IPS-20b (cell line): ENCODE data around the gene HAPLN3.

Experiments used
- H3K27ac ChIP-seq: one replicate; pipeline ENCODE4 v1.5.1; 2013; ENCODE audit warnings: low read length
- H3K27me3 ChIP-seq: 2 replicates; pipeline ENCODE4 v1.6.1; 2013; ENCODE audit warnings: mild to moderate bottlenecking, low read length, inconsistent platforms; ENCODE audit not compliant: insufficient read depth
- H3K36me3 ChIP-seq: 2 replicates; pipeline ENCODE4 v1.6.1; 2013; ENCODE audit warnings: low read depth, mild to moderate bottlenecking, inconsistent platforms, low read length, moderate library complexity; ENCODE audit not compliant: insufficient read depth
- H3K4me1 ChIP-seq: 2 replicates; pipeline ENCODE4 v1.6.1; 2013; ENCODE audit warnings: mild to moderate bottlenecking, control low read depth, inconsistent platforms, low read length, moderate library complexity; ENCODE audit not compliant: insufficient read depth
- H3K4me3 ChIP-seq: 2 replicates; pipeline ENCODE4 v1.5.1; 2013; ENCODE audit warnings: mild to moderate bottlenecking, low read length, inconsistent platforms
- H3K9ac ChIP-seq: 2 replicates; pipeline ENCODE4 v1.6.1; 2013; ENCODE audit warnings: low read depth, mild to moderate bottlenecking, inconsistent platforms, low read length, moderate library complexity
- H3K9me3 ChIP-seq: 2 replicates; pipeline ENCODE4 v1.6.1; 2013; ENCODE audit warnings: mild to moderate bottlenecking, low read depth, low read length, inconsistent platforms; ENCODE audit not compliant: insufficient read depth

HAPLN3 gene

DNA sequence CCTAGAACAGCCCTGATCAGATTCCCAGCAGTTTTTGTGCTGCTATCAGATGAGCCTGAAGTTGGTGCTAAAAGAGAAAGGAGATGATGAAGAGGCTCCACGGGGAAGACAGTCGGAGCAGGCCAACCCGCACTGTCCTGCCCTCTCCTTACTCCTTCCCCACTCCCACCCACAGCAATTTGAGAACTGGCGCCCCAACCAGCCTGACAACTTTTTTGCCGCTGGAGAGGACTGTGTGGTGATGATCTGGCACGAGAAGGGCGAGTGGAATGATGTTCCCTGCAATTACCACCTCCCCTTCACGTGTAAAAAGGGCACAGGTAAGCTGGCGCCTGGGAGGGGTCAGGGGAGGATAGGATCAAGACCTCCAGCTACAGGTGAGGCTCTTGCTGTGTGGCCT, 22.6 kb downstream of the HAPLN3 start:
- Histone ChIP-seq H3K9ac (no peak overlapping the region), H3K36me3 (no peaks in the 10 kb centered on the region; the same call in 1 of the 2 replicates), H3K9me3 (no peaks in the 10 kb centered on the region), H3K27me3 (no peaks in the 10 kb centered on the region; the same call in 1 of the 2 replicates), H3K4me1 (no peaks in the 10 kb centered on the region; the same call in 1 of the 2 replicates), H3K4me3 (no peak overlapping the region), H3K27ac (no peak overlapping the region)

DNA sequence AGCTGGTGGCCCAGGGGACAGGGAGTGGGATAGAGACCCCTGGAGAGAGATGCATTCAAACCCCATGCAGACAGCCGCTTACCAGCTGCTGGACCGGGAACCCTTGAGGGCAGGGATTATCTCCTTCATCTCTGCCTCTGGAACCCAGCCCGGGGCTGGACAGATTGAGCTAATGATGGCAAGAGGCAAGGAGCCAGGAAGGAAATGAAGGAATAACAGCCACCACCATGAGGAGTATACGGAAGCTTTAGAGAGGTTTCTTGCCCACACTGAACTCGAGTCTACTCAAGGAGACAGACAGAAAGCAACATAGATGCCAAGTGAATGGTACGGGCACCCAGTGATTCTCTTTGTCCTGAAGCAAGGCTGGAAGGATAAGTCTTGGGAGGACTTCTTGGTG, 23.2 kb downstream of the HAPLN3 start:
- Histone ChIP-seq H3K4me3 (no peak overlapping the region), H3K9ac (no peak overlapping the region), H3K36me3 (no peaks in the 10 kb centered on the region; the same call in 1 of the 2 replicates), H3K9me3 (no peaks in the 10 kb centered on the region), H3K4me1 (no peaks in the 10 kb centered on the region; the same call in 1 of the 2 replicates), H3K27ac (no peak overlapping the region), H3K27me3 (no peaks in the 10 kb centered on the region; the same call in 1 of the 2 replicates)

DNA sequence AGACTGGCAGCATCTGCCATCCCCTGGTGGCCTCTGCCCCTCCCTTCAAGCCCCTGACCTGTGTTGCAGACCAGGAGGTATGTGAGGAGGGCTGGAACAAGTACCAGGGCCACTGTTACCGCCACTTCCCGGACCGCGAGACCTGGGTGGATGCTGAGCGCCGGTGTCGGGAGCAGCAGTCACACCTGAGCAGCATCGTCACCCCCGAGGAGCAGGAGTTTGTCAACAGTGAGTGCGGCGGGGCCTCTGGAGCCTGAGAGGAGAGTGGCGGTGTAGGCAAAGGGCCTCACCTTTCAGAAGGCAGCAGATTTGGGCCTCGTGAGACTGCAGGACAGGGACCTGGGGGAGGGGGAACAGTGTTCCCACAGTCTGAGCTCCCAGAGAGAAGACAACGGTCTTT, 24.0 kb downstream of the HAPLN3 start:
- no peak overlapping the region for H3K4me3 ChIP-seq
- H3K4me1 ChIP-seq = no peaks in the 10 kb centered on the region; the same call in 1 of the 2 replicates
- no peaks in the 10 kb centered on the region; the same call in 1 of the 2 replicates for H3K36me3 ChIP-seq
- H3K9me3 ChIP-seq = no peaks in the 10 kb centered on the region
- H3K9ac ChIP-seq = no peak overlapping the region
- no peaks in the 10 kb centered on the region; the same call in 1 of the 2 replicates for H3K27me3 ChIP-seq
- H3K27ac ChIP-seq = no peak overlapping the region

GRCh38 chr15:88866295-88866881, 29.0 kb downstream of the HAPLN3 start:
- no peaks in the 10 kb centered on the region for H3K9me3 ChIP-seq
- H3K9ac ChIP-seq = no peak overlapping the region
- no peak overlapping the region for H3K27ac ChIP-seq
- H3K4me1 ChIP-seq = no peaks in the 10 kb centered on the region
- no peaks in the 10 kb centered on the region; the same call in 1 of the 2 replicates for H3K27me3 ChIP-seq
- H3K4me3 ChIP-seq = no peak overlapping the region
- H3K36me3 ChIP-seq = no peaks in the 10 kb centered on the region

- Histone ChIP-seq H3K36me3 (no peaks in the 10 kb centered on the region), H3K9me3 (no peaks in the 10 kb centered on the region), H3K9ac (no peak overlapping the region), H3K4me1 (no peaks in the 10 kb centered on the region), H3K27me3 (no peaks in the 10 kb centered on the region; the same call in 1 of the 2 replicates), H3K4me3 (no peak overlapping the region), H3K27ac (no peak overlapping the region)
Observed at GRCh38 chr15:88865498-88866099, 29.7 kb downstream of the HAPLN3 start.

- Histone ChIP-seq H3K9ac (no peak overlapping the region), H3K27me3 (no peaks in the 10 kb centered on the region; the same call in 1 of the 2 replicates), H3K4me3 (no peak overlapping the region), H3K27ac (no peak overlapping the region), H3K9me3 (no peaks in the 10 kb centered on the region), H3K4me1 (no peaks in the 10 kb centered on the region), H3K36me3 (no peaks in the 10 kb centered on the region)
Observed at GRCh38 chr15:88864861-88865497, 30.4 kb downstream of the HAPLN3 start.

DNA sequence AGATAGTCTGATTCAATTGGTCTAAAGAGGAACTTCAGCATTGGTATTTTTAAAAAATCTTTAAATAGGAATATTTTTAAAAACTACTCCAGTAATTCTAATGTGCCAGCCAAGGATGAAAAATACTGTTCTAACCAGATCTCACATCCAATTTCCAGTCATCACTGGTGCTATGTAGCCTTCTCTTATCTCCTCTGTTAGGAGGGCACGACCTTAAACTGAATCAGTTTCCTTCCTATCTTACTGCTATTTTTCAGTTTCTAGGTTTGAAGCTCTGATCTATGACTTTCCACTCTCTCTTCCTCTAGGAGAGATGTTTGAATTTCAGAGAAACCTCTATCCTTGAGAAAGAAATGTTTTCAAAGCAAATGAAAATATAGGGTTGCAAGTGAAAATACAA, 31.9 kb downstream of the HAPLN3 start:
- no peaks in the 10 kb centered on the region for H3K9me3 ChIP-seq
- H3K36me3 ChIP-seq = no peaks in the 10 kb centered on the region
- H3K4me1 ChIP-seq = no peaks in the 10 kb centered on the region
- H3K27me3 ChIP-seq = no peaks in the 10 kb centered on the region; the same call in 1 of the 2 replicates
- H3K27ac ChIP-seq = no peak overlapping the region
- H3K9ac ChIP-seq = no peak overlapping the region
- H3K4me3 ChIP-seq = no peak overlapping the region

- H3K9me3 ChIP-seq = peaks cover 9% of the 10 kb centered on the region; the same call in 1 of the 2 replicates
Observed at GRCh38 chr15:88860212-88860611, 35.1 kb downstream of the HAPLN3 start.

DNA sequence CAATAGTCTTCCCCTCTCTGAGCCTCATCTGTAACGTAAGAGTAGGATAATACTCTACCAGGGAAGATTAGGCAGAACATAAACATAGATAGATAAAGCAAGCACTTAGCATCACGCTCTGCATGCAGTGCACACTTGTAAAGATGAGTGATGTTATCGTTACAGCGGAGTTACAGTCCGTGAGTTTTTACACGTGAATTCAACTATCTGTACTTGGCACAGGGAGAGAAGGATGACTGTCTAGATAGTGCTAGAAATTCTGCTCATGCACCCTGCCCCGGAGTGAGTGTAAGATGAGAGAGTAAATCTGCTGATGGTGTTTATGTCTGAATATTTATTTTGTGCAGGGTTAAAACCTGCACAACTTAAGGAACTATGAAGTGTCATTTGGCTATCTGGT, 35.8 kb downstream of the HAPLN3 start:
- Histone ChIP-seq H3K36me3 (no peaks in the 10 kb centered on the region), H3K27ac (no peak overlapping the region), H3K27me3 (no peaks in the 10 kb centered on the region), H3K9me3 (peaks cover 16% of the 10 kb centered on the region), H3K4me1 (no peaks in the 10 kb centered on the region), H3K4me3 (no peak overlapping the region), H3K9ac (no peak overlapping the region)

More at GRCh38 chr15:88860212-88860611, 35.1 kb downstream of the HAPLN3 start:
- H3K4me1 ChIP-seq = no peaks in the 10 kb centered on the region
- H3K27me3 ChIP-seq = no peaks in the 10 kb centered on the region
- no peak overlapping the region for H3K9ac ChIP-seq
- H3K36me3 ChIP-seq = no peaks in the 10 kb centered on the region
- H3K27ac ChIP-seq = no peak overlapping the region
- H3K4me3 ChIP-seq = no peak overlapping the region

DNA sequence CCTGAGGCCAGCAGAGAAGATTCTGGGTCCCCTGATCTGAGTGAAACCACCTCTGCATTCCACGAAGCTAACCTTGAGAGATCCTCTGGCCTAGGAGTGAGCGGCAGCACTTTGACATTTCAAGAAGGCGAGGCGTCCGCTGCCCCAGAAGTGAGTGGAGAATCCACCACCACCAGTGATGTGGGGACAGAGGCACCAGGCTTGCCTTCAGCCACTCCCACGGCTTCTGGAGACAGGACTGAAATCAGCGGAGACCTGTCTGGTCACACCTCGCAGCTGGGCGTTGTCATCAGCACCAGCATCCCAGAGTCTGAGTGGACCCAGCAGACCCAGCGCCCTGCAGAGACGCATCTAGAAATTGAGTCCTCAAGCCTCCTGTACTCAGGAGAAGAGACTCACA, 36.4 kb downstream of the HAPLN3 start:
- H3K36me3 ChIP-seq = no peaks in the 10 kb centered on the region
- H3K27me3 ChIP-seq = no peaks in the 10 kb centered on the region
- H3K9ac ChIP-seq = no peak overlapping the region
- H3K9me3 ChIP-seq = peaks cover 22% of the 10 kb centered on the region
- H3K4me3 ChIP-seq = no peak overlapping the region
- no peaks in the 10 kb centered on the region for H3K4me1 ChIP-seq
- H3K27ac ChIP-seq = no peak overlapping the region

DNA sequence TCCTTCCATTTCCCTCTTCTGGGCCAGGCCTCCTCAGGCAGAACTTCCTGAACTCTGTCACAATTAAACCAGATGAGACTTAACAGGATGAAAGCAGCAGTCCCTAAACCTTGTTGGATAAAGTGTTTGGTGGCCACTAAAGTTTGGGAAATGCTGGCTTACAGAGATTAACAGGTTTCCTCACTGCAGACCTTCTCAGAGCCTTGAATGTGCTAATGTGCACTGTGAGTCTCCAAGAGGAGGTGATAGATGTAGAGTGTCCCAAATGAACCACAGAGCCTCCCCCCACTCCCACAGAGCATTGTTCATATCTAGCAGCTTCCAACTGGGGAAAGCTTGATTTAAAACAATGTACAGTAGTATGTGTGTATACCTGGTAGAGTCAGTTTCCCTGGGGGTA, 42.9 kb downstream of the HAPLN3 start:
- Histone ChIP-seq H3K27me3 (no peaks in the 10 kb centered on the region), H3K4me3 (no peak overlapping the region), H3K9ac (no peak overlapping the region), H3K36me3 (no peaks in the 10 kb centered on the region), H3K4me1 (no peaks in the 10 kb centered on the region), H3K9me3 (peaks cover 23% of the 10 kb centered on the region), H3K27ac (no peak overlapping the region)
